ENCODE results near the gene PTPRK.

The PTPRK gene

GRCh38 chr6:128336436-128337095, 183.8 kb downstream of the PTPRK start:
- no peak for DNase-seq

- no peak for DNase-seq
Measured at GRCh38 chr6:128335963-128336362, 184.4 kb downstream of the PTPRK start.

- DNase-seq, result no peak
Measured at GRCh38 chr6:128333581-128334223, 186.7 kb downstream of the PTPRK start.

- no peak for DNase-seq
Measured at GRCh38 chr6:128327890-128328289, 192.5 kb downstream of the PTPRK start.

GRCh38 chr6:128323011-128323410, 197.4 kb downstream of the PTPRK start:
- no peak for DNase-seq

- DNase-seq, result no peak
Measured at GRCh38 chr6:128319946-128320345, 200.5 kb downstream of the PTPRK start.

GRCh38 chr6:128319157-128319556, 201.2 kb downstream of the PTPRK start:
- no peak for DNase-seq

- DNase-seq, result peak; percentile 64
Measured at GRCh38 chr6:128316258-128316929, 204.0 kb downstream of the PTPRK start.

- no peak for DNase-seq
Measured at GRCh38 chr6:128314190-128314589, 206.2 kb downstream of the PTPRK start.

GRCh38 chr6:128311944-128312570, 208.3 kb downstream of the PTPRK start:
- DNase-seq, result no peak

- DNase-seq, result no peak
Measured at GRCh38 chr6:128310451-128310850, 209.9 kb downstream of the PTPRK start.

GRCh38 chr6:128307671-128308070, 212.7 kb downstream of the PTPRK start:
- DNase-seq, result no peak

- no peak for DNase-seq
Measured at GRCh38 chr6:128305976-128306375, 214.4 kb downstream of the PTPRK start.

GRCh38 chr6:128305228-128305627, 215.2 kb downstream of the PTPRK start:
- no peak for DNase-seq

- no peak for DNase-seq
Measured at GRCh38 chr6:128303870-128304269, 216.5 kb downstream of the PTPRK start.

- no peak for DNase-seq
Measured at GRCh38 chr6:128302942-128303341, 217.5 kb downstream of the PTPRK start.

GRCh38 chr6:128295670-128296069, 224.7 kb downstream of the PTPRK start:
- DNase-seq, result no peak

- DNase-seq, result no peak
Measured at GRCh38 chr6:128290221-128290620, 230.2 kb downstream of the PTPRK start.

GRCh38 chr6:128284128-128284527, 236.3 kb downstream of the PTPRK start:
- DNase-seq, result no peak

GRCh38 chr6:128282961-128283360, 237.4 kb downstream of the PTPRK start:
- DNase-seq, result no peak

- no peak for DNase-seq
Measured at GRCh38 chr6:128280960-128281359, 239.4 kb downstream of the PTPRK start.

- no peak for DNase-seq
Measured at GRCh38 chr6:128280066-128280465, 240.3 kb downstream of the PTPRK start.

GRCh38 chr6:128278836-128279235, 241.6 kb downstream of the PTPRK start:
- DNase-seq, result no peak

GRCh38 chr6:128277379-128277778, 243.0 kb downstream of the PTPRK start:
- DNase-seq, result no peak

Measured in NCI-H1417 treated with DMSO at 0.1 percent for 48 hours (cell line).